H9 (cell line): Measurements from ENCODE around the gene TRAF3. TPM values are rescaled to one million over a fixed set of nuclear protein-coding genes. Genes with fewer than 3 reads are reported as not detected.

Source experiments
- DNase-seq: peaks from one replicate; pipeline ENCODE4 v3.0.0-alpha.2; 2017
- H2AFZ ChIP-seq: one replicate; pipeline ENCODE4 v1.6.1; 2013; ENCODE audit warnings: mild to moderate bottlenecking, low read length, control low read depth, moderate library complexity
- H2AK5ac ChIP-seq: 2 replicates; pipeline ENCODE4 v1.6.1; 2013; ENCODE audit warnings: low read length, control low read depth, mixed read lengths; ENCODE audit not compliant: insufficient read length
- H2BK120ac ChIP-seq: one replicate; pipeline ENCODE4 v1.6.1; 2013; ENCODE audit warnings: low read depth, mild to moderate bottlenecking, low read length, control low read depth, inconsistent platforms; ENCODE audit not compliant: poor library complexity, severe bottlenecking
- H2BK12ac ChIP-seq: 2 replicates; pipeline ENCODE4 v1.6.1; 2013; ENCODE audit warnings: low read length, control low read depth, mixed read lengths, low read depth; ENCODE audit not compliant: insufficient read length
- H2BK15ac ChIP-seq: 2 replicates; pipeline ENCODE4 v1.6.1; 2013; ENCODE audit warnings: low read depth, low read length, control low read depth
- H2BK20ac ChIP-seq: one replicate; pipeline ENCODE4 v1.6.1; 2013; ENCODE audit warnings: low read depth, mild to moderate bottlenecking, low read length, control low read depth, inconsistent platforms; ENCODE audit not compliant: poor library complexity, severe bottlenecking
- H2BK5ac ChIP-seq: 2 replicates; pipeline ENCODE4 v1.6.1; 2013; ENCODE audit warnings: low read length, control low read depth, mixed read lengths; ENCODE audit not compliant: insufficient read length
- H3K14ac ChIP-seq: 2 replicates; pipeline ENCODE4 v1.6.1; 2013; ENCODE audit warnings: low read length, control low read depth; ENCODE audit not compliant: insufficient read depth
- H3K18ac ChIP-seq: 2 replicates; pipeline ENCODE4 v1.6.1; 2013; ENCODE audit warnings: low read depth, mild to moderate bottlenecking, mixed read lengths, low read length, control low read depth; ENCODE audit not compliant: insufficient read length
- H3K23ac ChIP-seq: 2 replicates; pipeline ENCODE4 v1.6.1; 2013; ENCODE audit warnings: low read length, control low read depth, mixed read lengths, low read depth; ENCODE audit not compliant: insufficient read length
- H3K23me2 ChIP-seq: 2 replicates; pipeline ENCODE4 v1.6.1; 2013; ENCODE audit warnings: low read depth, mild to moderate bottlenecking, mixed read lengths, low read length, control low read depth; ENCODE audit not compliant: insufficient read length, poor library complexity, severe bottlenecking
- H3K27ac ChIP-seq: 2 replicates; pipeline ENCODE4 v1.5.1; 2013; ENCODE audit warnings: low read length, control low read depth, mixed read lengths, low read depth; ENCODE audit not compliant: insufficient read length
- H3K27me3 ChIP-seq: 2 replicates; pipeline ENCODE4 v1.6.1; 2013; ENCODE audit warnings: low read length, control low read depth, inconsistent platforms; ENCODE audit not compliant: insufficient read depth
- H3K4ac ChIP-seq: 2 replicates; pipeline ENCODE4 v1.6.1; 2013; ENCODE audit warnings: low read depth, mild to moderate bottlenecking, control low read depth, inconsistent platforms, low read length, moderate library complexity
- H3K4me1 ChIP-seq: 2 replicates; pipeline ENCODE4 v1.6.1; 2013; ENCODE audit warnings: low read length, control low read depth, inconsistent platforms; ENCODE audit not compliant: insufficient read depth
- H3K4me2 ChIP-seq: 2 replicates; pipeline ENCODE4 v1.6.1; 2013; ENCODE audit warnings: low read length, control low read depth, mixed read lengths; ENCODE audit not compliant: insufficient read length, insufficient read depth
- H3K56ac ChIP-seq: 2 replicates; pipeline ENCODE4 v1.6.1; 2013; ENCODE audit warnings: low read depth, mild to moderate bottlenecking, mixed read lengths, low read length, control low read depth; ENCODE audit not compliant: insufficient read length
- H3K79me1 ChIP-seq: 2 replicates; pipeline ENCODE4 v1.6.1; 2013; ENCODE audit warnings: low read depth, mild to moderate bottlenecking, moderate library complexity, low read length, control low read depth, inconsistent platforms; ENCODE audit not compliant: insufficient read depth, poor library complexity, severe bottlenecking
- H3K79me2 ChIP-seq: 2 replicates; pipeline ENCODE4 v1.6.1; 2013; ENCODE audit warnings: low read length, control low read depth, inconsistent platforms; ENCODE audit not compliant: insufficient read depth
- H3K9ac ChIP-seq: 2 replicates; pipeline ENCODE4 v1.6.1; 2013; ENCODE audit warnings: low read length, control low read depth, mixed read lengths; ENCODE audit not compliant: insufficient read length; ENCODE audit errors: extremely low read depth
- H3K9me3 ChIP-seq: one replicate; pipeline ENCODE4 v1.6.1; 2013; ENCODE audit warnings: low read depth, low read length, inconsistent platforms; ENCODE audit not compliant: control insufficient read depth
- H3T11ph ChIP-seq: one replicate; pipeline ENCODE4 v1.6.1; 2013; ENCODE audit warnings: mild to moderate bottlenecking, low read length, control low read depth, inconsistent platforms
- H4K20me1 ChIP-seq: one replicate; pipeline ENCODE4 v1.6.1; 2013; ENCODE audit not compliant: control insufficient read depth, insufficient read length, insufficient read depth
- H4K5ac ChIP-seq: 2 replicates; pipeline ENCODE4 v1.6.1; 2013; ENCODE audit warnings: low read depth, mild to moderate bottlenecking, mixed read lengths, low read length, control low read depth; ENCODE audit not compliant: insufficient read length
- H4K8ac ChIP-seq: replicated peaks from 2 replicates; pipeline ENCODE4 v1.6.1; 2013; ENCODE audit warnings: low read length, control low read depth, mixed read lengths, low read depth; ENCODE audit not compliant: insufficient read length
- H4K91ac ChIP-seq: 2 replicates; pipeline ENCODE4 v1.6.1; 2013; ENCODE audit warnings: low read depth, mild to moderate bottlenecking, moderate library complexity, mixed read lengths, low read length, control low read depth; ENCODE audit not compliant: insufficient read length
- H3K27ac Mint-ChIP-seq, 3 experiments: 2 replicates in 2 of 3; 3 replicates in 1 of 3; pipeline ENCODE4 v1.8.0; 2020 to 2021; ENCODE audit warnings: mixed read lengths in 3 of 3, mild to moderate bottlenecking in 1 of 3, moderate library complexity in 1 of 3
- H3K27me3 Mint-ChIP-seq: 2 replicates; pipeline ENCODE4 v1.8.0; 2021; ENCODE audit warnings: low read depth, mild to moderate bottlenecking, moderate library complexity, mixed read lengths
- H3K36me3 Mint-ChIP-seq, 3 experiments: 2 replicates in 2 of 3; 3 replicates in 1 of 3; pipeline ENCODE4 v1.8.0; 2020 to 2021; ENCODE audit warnings: low read depth in 3 of 3, mixed read lengths in 3 of 3; ENCODE audit not compliant: insufficient read depth in 1 of 3
- H3K4me1 Mint-ChIP-seq, 2 experiments: 2 replicates each; pipeline ENCODE4 v1.8.0; 2020; ENCODE audit warnings: mixed read lengths in 2 of 2
- H3K4me3 Mint-ChIP-seq, 2 experiments: 2 replicates in 1 of 2; 3 replicates in 1 of 2; pipeline ENCODE4 v1.8.0; 2020 to 2021; ENCODE audit warnings: mild to moderate bottlenecking in 2 of 2, mixed read lengths in 2 of 2, moderate library complexity in 1 of 2
- H3K9me3 Mint-ChIP-seq, 2 experiments: 2 replicates in 1 of 2; 3 replicates in 1 of 2; pipeline ENCODE4 v1.8.0; 2020; ENCODE audit warnings: mild to moderate bottlenecking in 2 of 2, mixed read lengths in 2 of 2, moderate library complexity in 1 of 2
- CTCF ChIP-seq: fragments of 200-600 bp; sonication (generic); conservative IDR thresholded peaks from 3 replicates; pipeline ENCODE4 v1.8.0; 2021; ENCODE audit warnings: antibody characterized with exemption, mild to moderate bottlenecking
- WGBS: extraction: QIAGEN DNeasy Blood & Tissue Kit; methylation state at CpG from one replicate; pipeline ENCODE4 v1.1.7; 2013; ENCODE audit warnings: missing lambda C conversion rate, low lambda C conversion rate, mixed read lengths; ENCODE audit not compliant: insufficient read length; ENCODE audit errors: extremely low coverage; 5-methylcytosine and 5-hydroxymethylcytosine counted together
- total RNA-seq: library from RNA; stranded (reverse); gene quantifications from 2 replicates; pipeline ENCODE4 v1.2.1, GENCODE V29; 2021

Gene TRAF3
- total RNA-seq, 1 experiment from 2014 or later = 9.6 TPM

- H3K36me3 Mint-ChIP-seq = peaks cover 5 to 13% (median 7%) of the 10 kb centered on the region in 3 experiments; a peak in 6 of 7 replicates
These were observed 12.1 kb downstream of the TRAF3 start for GRCh38 chr14:102789349-102789748.

More at GRCh38 chr14:102789349-102789748, 12.1 kb downstream of the TRAF3 start:
- no peak for DNase-seq
- Histone ChIP-seq H3K18ac (no peak overlapping the region), H3K9ac (no peak overlapping the region), H3K23me2 (no peaks in the 10 kb centered on the region), H2BK120ac (no peak overlapping the region), H3K79me2 (no peaks in the 10 kb centered on the region; the same call in 1 of the 2 replicates), H3K4ac (no peak overlapping the region), H2AFZ (no peak overlapping the region), H3K79me1 (peaks cover 2% of the 10 kb centered on the region), H2BK20ac (no peak overlapping the region), H3K9me3 (no peaks in the 10 kb centered on the region), H3K27ac (no peak overlapping the region), H4K20me1 (no peaks in the 10 kb centered on the region), H3K56ac (no peak overlapping the region), H2BK12ac (no peak overlapping the region), H3T11ph (no peak overlapping the region), H2BK15ac (no peak overlapping the region), H3K14ac (no peak overlapping the region), H4K5ac (no peak overlapping the region), H4K91ac (no peak overlapping the region), H3K27me3 (no peaks in the 10 kb centered on the region), H3K4me1 (no peaks in the 10 kb centered on the region), H3K4me2 (no peak overlapping the region), H4K8ac (no peak overlapping the region), H2AK5ac (no peak overlapping the region), H3K23ac (no peak overlapping the region), H2BK5ac (no peak overlapping the region)
- Mint-ChIP-seq H3K27ac (no peak overlapping the region), H3K9me3 (peaks cover 5 to 17% of the 10 kb centered on the region in 2 experiments; a peak in 4 of 5 replicates), H3K4me1 (peaks cover 10 to 14% of the 10 kb centered on the region in 2 experiments), H3K27me3 (no peaks in the 10 kb centered on the region; the same call in 1 of the 2 replicates), H3K4me3 (no peak overlapping the region)
- no peak for TF ChIP-seq CTCF
- no CpG with 5 or more reads among the region's 5 CpGs for WGBS
